GM12878 (cell line): Measurements from ENCODE around the gene ME1. TPM values are rescaled to one million over a fixed set of nuclear protein-coding genes. Genes with fewer than 3 reads are reported as not detected.

ENCODE experiments used
- ATAC-seq: fragments of 200-7000 bp; cut with Tn5 transposase; 3 replicates; pipeline ENCODE4 v1.9.1; 2020; ENCODE audit warnings: mild to moderate bottlenecking, moderate library complexity
- BruUV-seq: library from RNA; stranded (reverse); fragments of 400-500 nt; replicated peaks from 2 replicates; lab custom pipeline; 2021; lab: Mats Ljungman, UMichigan
- CTCF ChIA-PET: fragments of 300-600 bp; sonication (Branson Sonifier 250); formaldehyde crosslinking; extraction: SDS; loops from one replicate; lab custom pipeline; 2021; ENCODE audit warnings: inconsistent platforms; lab: Yijun Ruan, JAX
- POLR2A ChIA-PET: fragments of 350-600 bp; formaldehyde crosslinking; extraction: SDS; loops from one replicate; lab custom pipeline; 2021; ENCODE audit warnings: inconsistent platforms; lab: Charles Lee
- RAD21 ChIA-PET: fragments of 300-600 bp; sonication (Branson Sonifier 250); formaldehyde crosslinking; loops from one replicate; lab custom pipeline; 2023; ENCODE audit warnings: antibody characterized with exemption; ENCODE audit not compliant: unreplicated experiment; lab: Charles Lee
- SMC1A ChIA-PET: fragments of 300-600 bp; sonication (Branson Sonifier 250); formaldehyde crosslinking; loops from one replicate; lab custom pipeline; 2023; ENCODE audit not compliant: unreplicated experiment, uncharacterized antibody; lab: Charles Lee
- DNase-seq: peaks from one replicate; pipeline ENCODE4 v3.0.0-alpha.2; 2011; ENCODE audit warnings: low read depth, low spot score
- FAIRE-seq: peaks from 3 replicates; lab custom pipeline; 2011; peaks lifted over from hg19 to GRCh38; lab: Jason Lieb, UNC
- H2AFZ ChIP-seq: 2 replicates; pipeline ENCODE4 v1.6.0; 2011; ENCODE audit warnings: low read depth, low read length, control low read depth; ENCODE audit not compliant: control insufficient read depth
- H3K27ac ChIP-seq: 2 replicates; pipeline ENCODE4 v1.5.1; 2011; ENCODE audit warnings: control low read depth; ENCODE audit not compliant: control insufficient read depth, insufficient read depth
- H3K27me3 ChIP-seq, 2 experiments: replicated peaks in 1 of 2; 2 replicates each; pipeline versions ENCODE4 v1.6.0 to v1.6.1; 2011; ENCODE audit warnings: low read length in 1 of 2; ENCODE audit not compliant: control insufficient read depth in 2 of 2, insufficient read depth in 2 of 2
- H3K36me3 ChIP-seq, 2 experiments: 2 replicates each; pipeline ENCODE4 v1.5.1; 2011; ENCODE audit warnings: low read length in 1 of 2; ENCODE audit not compliant: control insufficient read depth in 2 of 2, insufficient read depth in 2 of 2
- H3K4me1 ChIP-seq: 2 replicates; pipeline ENCODE4 v1.6.1; 2011; ENCODE audit warnings: mild to moderate bottlenecking, low read length, moderate library complexity, mixed read lengths; ENCODE audit not compliant: control insufficient read depth, insufficient read depth
- H3K4me2 ChIP-seq: 2 replicates; pipeline ENCODE4 v1.6.0; 2011; ENCODE audit warnings: control low read depth; ENCODE audit not compliant: control insufficient read depth, insufficient read depth
- H3K4me3 ChIP-seq: fragments of 200-600 bp; sonication (generic); 2 replicates; pipeline ENCODE4 v1.5.1; 2016
- H3K79me2 ChIP-seq: 2 replicates; pipeline ENCODE4 v1.6.0; 2011; ENCODE audit warnings: low read length; ENCODE audit not compliant: control insufficient read depth, insufficient read depth
- H3K9ac ChIP-seq: 2 replicates; pipeline ENCODE4 v1.8.0; 2011; ENCODE audit warnings: low read length, control low read depth, mixed read lengths; ENCODE audit not compliant: control insufficient read depth, insufficient read depth
- H3K9me3 ChIP-seq: replicated peaks from 3 replicates; pipeline ENCODE4 v1.5.1; 2011; ENCODE audit warnings: mild to moderate bottlenecking, low read length; ENCODE audit not compliant: control insufficient read depth, insufficient read depth
- H4K20me1 ChIP-seq: 2 replicates; pipeline ENCODE4 v1.6.0; 2011; ENCODE audit not compliant: control insufficient read depth, insufficient read depth
- CEBPB ChIP-seq, 2 experiments: fragments of 150-350 bp in 1 of 2; IDR thresholded peaks; 2 replicates each; pipeline ENCODE4 v1.6.1; 2012 to 2014; ENCODE audit warnings: low read depth in 2 of 2, low read length in 2 of 2, borderline replicate concordance in 1 of 2, inconsistent platforms in 1 of 2
- EZH2 ChIP-seq: IDR thresholded peaks from 2 replicates; pipeline ENCODE4 v1.6.1; 2012; ENCODE audit warnings: low read depth, mild to moderate bottlenecking, control low read depth, inconsistent platforms, low read length, borderline replicate concordance; ENCODE audit not compliant: control insufficient read depth
- JUND ChIP-seq: IDR thresholded peaks from 2 replicates; pipeline ENCODE4 v1.6.1; 2012; ENCODE audit warnings: low read depth, mild to moderate bottlenecking, low read length, improper control_type of control experiment, moderate library complexity
- NFYB ChIP-seq: IDR thresholded peaks from 2 replicates; pipeline ENCODE4 v1.6.1; 2011; ENCODE audit warnings: low read depth, mild to moderate bottlenecking, low read length, improper control_type of control experiment, moderate library complexity; ENCODE audit not compliant: insufficient read depth
- POU2F2 ChIP-seq: IDR thresholded peaks from 3 replicates; pipeline ENCODE4 v1.6.1; 2011; ENCODE audit warnings: low read depth, mild to moderate bottlenecking, low read length, borderline replicate concordance
- SREBF2 ChIP-seq: IDR thresholded peaks from 2 replicates; pipeline ENCODE4 v1.6.1; 2012; ENCODE audit warnings: mild to moderate bottlenecking, low read length
- SRF ChIP-seq, 2 experiments: IDR thresholded peaks; 2 replicates each; pipeline ENCODE4 v1.6.1; 2011; ENCODE audit warnings: low read depth in 2 of 2, low read length in 2 of 2, mild to moderate bottlenecking in 1 of 2, moderate library complexity in 1 of 2
- WGBS: methylation state at CpG from one replicate; pipeline ENCODE4 v1.1.6; 2016; ENCODE audit warnings: low lambda C conversion rate; ENCODE audit not compliant: insufficient replicate concordance, insufficient coverage; ENCODE audit errors: missing lambda C conversion rate; 5-methylcytosine and 5-hydroxymethylcytosine counted together
- in situ Hi-C: fragments of 300-500 bp; cut with MboI; formaldehyde crosslinking; loops from 9 replicates; pipeline ENCODE4 v1.14.3; 2018; ENCODE audit warnings: mixed read lengths
- intact Hi-C: fragments of 100-400 bp; cut with micrococcal nuclease; formaldehyde crosslinking; loops from one replicate; pipeline ENCODE4 v1.14.2; 2022; ENCODE audit not compliant: unreplicated experiment
- polyA plus RNA-seq, 11 experiments: library from polyadenylated mRNA; depleted of rRNA in 4 of 11; unstranded in 6 of 11; stranded (reverse) in 5 of 11; fragments of >200 nt; fragmentation: Nextera tagmentation in 4 of 11; fragmentation: Illumina TruSeq in 1 of 11; extraction: Ambion mirVana in 4 of 11; extraction: Trizol in 1 of 11; gene quantifications; 1 replicate in 1 of 11; 2 replicates in 10 of 11; pipeline versions ENCODE4 v1.2.1 to v1.2.3, GENCODE V29; 2011 to 2016; ENCODE audit warnings: inconsistent platforms in 2 of 11, missing spikeins in 2 of 11, low read depth in 1 of 11
- total RNA-seq, 4 experiments: library from RNA; depleted of rRNA in 3 of 4; stranded (reverse); fragments of >200 nt in 3 of 4; fragmentation: Illumina TruSeq in 1 of 4; extraction: Trizol in 1 of 4; gene quantifications; 2 replicates each; pipeline versions ENCODE4 v1.2.1 to v1.2.3, GENCODE V29; 2013 to 2021

Gene ME1
- total and polyA plus RNA-seq, 10 of the 15 experiments (the other 5 are each of a cell fraction or from before 2014, with no cell fraction given) = 3.6 to 11.8 (median 8.4) TPM

- in situ Hi-C loops (no loop called here), intact Hi-C loops (no loop called here)
- no peaks in the 10 kb centered on the region for H3K9me3 ChIP-seq
- no peaks in the 10 kb centered on the region for H3K79me2 ChIP-seq
- no peak overlapping the region for H3K27ac ChIP-seq
- no TSS peak for BruUV-seq
- RAD21 ChIA-PET = interaction anchor here (1.0 kb wide), 1 partner anchor 104 kb away, joined by 4 read pairs; the partner anchor contains the start of gene UBE3D
- H3K27me3 ChIP-seq = no peaks in the 10 kb centered on the region
- DNase-seq (no peak), FAIRE-seq (no peak), ATAC-seq (no peak)
- H3K4me2 ChIP-seq = no peak overlapping the region
- peaks cover 5 to 40% of the 10 kb centered on the region in 2 experiments for H3K36me3 ChIP-seq
- SMC1A ChIA-PET = interaction anchor here (0.6 kb wide), 1 partner anchor 10 kb away, joined by 3 read pairs; no protein-coding TSS in a partner anchor
- no peaks in the 10 kb centered on the region for H3K4me1 ChIP-seq
- POLR2A ChIA-PET = no interaction called here
- CTCF ChIA-PET = interaction anchor here (0.8 to 3.4 kb wide), 3 partner anchors 11 to 344 kb away, joined by 3 to 20 read pairs (median 3); partner anchors contain the start of genes DOP1A and UBE3D
- no peak overlapping the region for H2AFZ ChIP-seq
- WGBS = 100% methylated on average over 1 of the region's 1 CpG
- no peak for TF ChIP-seq POU2F2
- TF ChIP-seq SRF (IDR thresholded peaks at IDR 0.05; ENCODE audit: low read depth in 2 of 2, low read length in 2 of 2) = no peak
- TF ChIP-seq SREBF2 = no peak
- TF ChIP-seq JUND = no peak
- TF ChIP-seq, all 136 proteins: peak for 0
- H4K20me1 ChIP-seq = no peaks in the 10 kb centered on the region
- H3K9ac ChIP-seq = no peak overlapping the region
- no peak overlapping the region for H3K4me3 ChIP-seq
Observed at GRCh38 chr6:83169511-83169910, 261.3 kb downstream of the ME1 start.

DNA sequence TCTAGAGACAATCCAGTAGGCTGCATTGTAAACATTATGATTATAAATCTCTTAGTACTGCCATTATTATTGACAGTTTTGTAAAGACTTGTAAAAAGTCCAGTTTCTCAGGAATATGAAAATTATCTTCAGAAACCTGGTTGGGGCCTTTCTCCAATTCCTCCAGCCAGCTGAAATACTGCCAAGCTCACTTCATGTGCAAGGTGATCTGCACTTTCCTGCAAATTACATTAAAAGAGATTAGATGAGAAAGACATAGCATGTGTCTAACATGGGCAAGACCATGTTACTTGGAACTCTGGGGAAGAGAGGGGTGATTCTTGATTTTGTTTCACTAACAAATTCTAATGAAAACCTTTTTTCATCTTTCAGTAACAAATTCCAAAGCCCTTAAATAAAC lies 261.7 kb downstream of the ME1 start:
- intact Hi-C loops (no loop called here), in situ Hi-C loops (no loop called here)
- H3K27me3 ChIP-seq = no peaks in the 10 kb centered on the region
- no peak for ATAC-seq
- H2AFZ ChIP-seq = no peak overlapping the region
- POLR2A ChIA-PET = no interaction called here
- H3K4me2 ChIP-seq = no peak overlapping the region
- no peaks in the 10 kb centered on the region for H3K79me2 ChIP-seq
- no TSS peak for BruUV-seq
- no peaks in the 10 kb centered on the region for H3K9me3 ChIP-seq
- CTCF ChIA-PET = interaction anchor here (1.6 to 3.4 kb wide), 2 partner anchors 11 to 103 kb away, joined by 3 to 20 read pairs; partner anchors contain the start of genes DOP1A and UBE3D
- no peak for DNase-seq
- no peak overlapping the region for H3K9ac ChIP-seq
- no peak overlapping the region for H3K4me3 ChIP-seq
- H3K36me3 ChIP-seq = peaks cover 5 to 40% of the 10 kb centered on the region in 2 experiments
- no peaks in the 10 kb centered on the region for H3K4me1 ChIP-seq
- no peak overlapping the region for H3K27ac ChIP-seq
- no peak for TF ChIP-seq CEBPB (IDR thresholded peaks at IDR 0.05; ENCODE audit: borderline replicate concordance in 1 of 2, low read depth in 2 of 2, low read length in 2 of 2)
- TF ChIP-seq EZH2 = no peak
- TF ChIP-seq NFYB = no peak
- H4K20me1 ChIP-seq = no peaks in the 10 kb centered on the region
- SMC1A ChIA-PET = interaction anchor here (0.6 kb wide), 1 partner anchor 10 kb away, joined by 3 read pairs; no protein-coding TSS in a partner anchor
- RAD21 ChIA-PET = interaction anchor here (1.0 kb wide), 1 partner anchor 104 kb away, joined by 4 read pairs; the partner anchor contains the start of gene UBE3D
- FAIRE-seq = no peak
